SKM-1 (cell line): ENCODE measurements around the gene ZNF260.
A peak's percentile ranks its signal among the peaks of the same experiment; 100 is the strongest.
"Not testable (repeated sequence)": the region's sequence is repeated elsewhere in the genome, so short reads cannot be mapped to it uniquely, and the experiment has no call there.

Experiments used
- DNase-seq: peaks from one replicate; lab custom pipeline; 2025; ENCODE audit not compliant: unreplicated experiment; lab: John Stamatoyannopoulos, UW

ZNF260 gene

GRCh38 chr19:36528194-36528920 lies at the start of gene ZNF260:
Gene ZNF260 (minus strand): TSS chr19:36528271. CDS start chr19:36515238, 13,033 bp downstream.
- DNase-seq = peak; percentile 76

GRCh38 chr19:36577271-36577996 lies 49.4 kb upstream of the ZNF260 start:
- DNase-seq = no peak

GRCh38 chr19:36574741-36575140 lies 46.7 kb upstream of the ZNF260 start:
- no peak for DNase-seq

GRCh38 chr19:36573895-36574720 lies 46.0 kb upstream of the ZNF260 start:
- no peak for DNase-seq

- peak; percentile 75 for DNase-seq
These were observed 45.2 kb upstream of the ZNF260 start, which contains the start of gene ZNF529 for GRCh38 chr19:36573020-36573894. Gene ZNF529 (minus strand): TSS chr19:36573292. CDS start chr19:36572346, 946 bp downstream.

- no peak for DNase-seq
These were observed 44.5 kb upstream of the ZNF260 start for GRCh38 chr19:36572593-36573019.

- no peak for DNase-seq
These were observed 36.3 kb upstream of the ZNF260 start for GRCh38 chr19:36564391-36564790.

- DNase-seq = no peak
These were observed 19.1 kb upstream of the ZNF260 start for GRCh38 chr19:36547001-36547732.

GRCh38 chr19:36528921-36529518 lies 949 bp upstream of the ZNF260 start:
- DNase-seq = no peak

GRCh38 chr19:36527873-36528193 lies 238 bp downstream of the ZNF260 start:
- DNase-seq = no peak

GRCh38 chr19:36527341-36527740 lies 730 bp downstream of the ZNF260 start:
- no peak for DNase-seq

GRCh38 chr19:36526581-36526980 lies 1.5 kb downstream of the ZNF260 start:
- no peak for DNase-seq

- no peak for DNase-seq
These were observed 3.5 kb downstream of the ZNF260 start for GRCh38 chr19:36524617-36525016.

GRCh38 chr19:36514012-36514612 lies 14.0 kb downstream of the ZNF260 start:
- DNase-seq = no peak

- no peak for DNase-seq
These were observed 19.7 kb downstream of the ZNF260 start for GRCh38 chr19:36508325-36508724.

GRCh38 chr19:36501973-36502372 lies 26.1 kb downstream of the ZNF260 start:
- no peak for DNase-seq

- DNase-seq = no peak
These were observed 31.1 kb downstream of the ZNF260 start for GRCh38 chr19:36497001-36497400.

- DNase-seq = not testable (repeated sequence)
These were observed 35.2 kb downstream of the ZNF260 start for GRCh38 chr19:36492689-36493453.
